HAP-1 (cell line): ENCODE results near the gene CDKL1.
"Not testable (repeated sequence)": the region's sequence is repeated elsewhere in the genome, so short reads cannot be mapped to it uniquely, and the experiment has no call there.

Source experiments
- DNase-seq, 2 experiments: peaks; one replicate each; pipeline ENCODE4 v3.0.0-alpha.2; 2016 to 2020; ENCODE audit warnings: low spot score in 2 of 2
- H3K27me3 ChIP-seq: fragments of 250-450 bp; sonication (Bioruptor Pico); 2 replicates; pipeline ENCODE4 v1.5.1; 2020; ENCODE audit warnings: low read depth, mild to moderate bottlenecking, moderate library complexity
- H3K36me3 ChIP-seq: fragments of 250-450 bp; sonication (Bioruptor Pico); replicated peaks from 2 replicates; pipeline ENCODE4 v1.5.1; 2020; ENCODE audit warnings: mild to moderate bottlenecking
- H3K4me1 ChIP-seq: fragments of 250-450 bp; sonication (Bioruptor Pico); 2 replicates; pipeline ENCODE4 v1.5.1; 2020; ENCODE audit warnings: mild to moderate bottlenecking
- H3K4me3 ChIP-seq: fragments of 250-450 bp; sonication (Bioruptor Pico); 2 replicates; pipeline ENCODE4 v1.5.1; 2020; ENCODE audit warnings: mild to moderate bottlenecking, moderate library complexity
- H3K9me3 ChIP-seq: fragments of 250-450 bp; sonication (Bioruptor Pico); 2 replicates; pipeline ENCODE4 v1.5.1; 2020; ENCODE audit warnings: mild to moderate bottlenecking, moderate library complexity
- in situ Hi-C: fragments of 300-500 bp; cut with MboI; formaldehyde crosslinking; loops from 3 replicates; pipeline ENCODE4 v1.14.3; 2020; ENCODE audit warnings: low sequenced_read_pairs, inconsistent platforms, mixed read lengths

Gene CDKL1

DNA sequence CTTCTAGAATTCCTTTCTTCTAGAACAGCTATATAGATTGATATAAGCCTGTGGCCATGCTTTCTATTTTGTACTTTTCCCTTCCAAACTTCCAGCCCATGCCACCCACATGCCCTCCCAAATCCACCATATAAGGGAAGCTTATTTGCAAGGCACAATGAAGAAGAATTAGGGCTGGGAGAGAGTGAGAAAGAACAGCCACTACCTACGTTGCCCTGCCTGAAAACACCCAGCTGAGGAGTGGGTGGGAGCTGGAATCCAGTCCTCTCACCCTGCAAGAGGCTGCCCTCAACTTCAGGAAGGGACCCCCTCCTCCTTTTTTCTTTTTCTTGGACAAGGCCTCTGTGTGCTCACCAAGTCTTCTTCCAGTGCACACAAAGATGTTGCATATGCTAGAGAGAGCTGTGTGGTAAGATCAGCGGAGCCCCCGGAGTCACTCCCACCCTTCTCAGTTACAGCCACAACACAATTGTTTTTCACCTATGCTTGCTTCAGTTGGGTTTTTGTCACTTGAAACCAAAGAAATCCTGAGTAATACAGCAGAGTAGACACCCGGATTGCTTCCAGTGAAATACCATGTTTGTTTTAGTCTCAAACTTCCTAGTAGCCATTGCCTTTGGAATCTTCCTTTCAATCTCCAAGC, 38.8 kb downstream of the CDKL1 start:
- Histone ChIP-seq H3K36me3 (no peaks in the 10 kb centered on the region), H3K4me3 (no peak overlapping the region), H3K27me3 (no peaks in the 10 kb centered on the region), H3K4me1 (no peaks in the 10 kb centered on the region), H3K9me3 (no peaks in the 10 kb centered on the region)
- DNase-seq = no peak
- in situ Hi-C loops = no loop called here

GRCh38 chr14:50357124-50357523, 39.6 kb downstream of the CDKL1 start:
- no peaks in the 10 kb centered on the region for H3K27me3 ChIP-seq
- in situ Hi-C loops = no loop called here

GRCh38 chr14:50356283-50356682, 40.4 kb downstream of the CDKL1 start:
- in situ Hi-C loops, H3K36me3 ChIP-seq, H3K9me3 ChIP-seq, H3K27me3 ChIP-seq, DNase-seq, H3K4me1 ChIP-seq, H3K4me3 ChIP-seq: not testable (repeated sequence)

More at GRCh38 chr14:50357124-50357523, 39.6 kb downstream of the CDKL1 start:
- Histone ChIP-seq H3K4me3 (no peak overlapping the region), H3K4me1 (no peaks in the 10 kb centered on the region), H3K36me3 (no peaks in the 10 kb centered on the region), H3K9me3 (no peaks in the 10 kb centered on the region)
- no peak for DNase-seq

DNA sequence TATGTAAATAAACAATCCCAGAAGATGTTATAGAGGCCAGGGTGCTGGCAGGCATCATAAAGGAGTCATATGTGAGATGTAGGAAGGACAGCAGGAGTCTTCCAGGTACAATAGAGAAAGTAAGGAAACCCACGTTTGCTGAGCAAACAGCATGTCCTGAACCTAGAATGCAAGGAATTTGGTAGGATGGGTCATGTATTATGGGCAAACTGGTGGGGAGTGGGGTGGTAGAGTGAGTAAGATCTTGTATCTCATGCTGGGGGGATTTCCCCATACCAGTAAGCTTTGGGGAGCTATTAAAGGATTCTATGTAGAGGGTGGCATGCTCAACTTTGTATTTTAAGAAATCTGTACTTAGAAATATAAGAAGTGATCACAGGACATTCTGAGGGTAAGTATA, 41.0 kb downstream of the CDKL1 start:
- Histone ChIP-seq H3K4me1 (no peaks in the 10 kb centered on the region), H3K36me3 (no peaks in the 10 kb centered on the region), H3K27me3 (no peaks in the 10 kb centered on the region), H3K4me3 (no peak overlapping the region), H3K9me3 (no peaks in the 10 kb centered on the region)
- in situ Hi-C loops = no loop called here
- DNase-seq = no peak

- H3K36me3 ChIP-seq = no peaks in the 10 kb centered on the region
- no peak overlapping the region for H3K4me3 ChIP-seq
- H3K9me3 ChIP-seq = no peaks in the 10 kb centered on the region
- H3K27me3 ChIP-seq = no peaks in the 10 kb centered on the region
- in situ Hi-C loops = no loop called here
- H3K4me1 ChIP-seq = no peaks in the 10 kb centered on the region
- DNase-seq = no peak
Observed at GRCh38 chr14:50354527-50354926, 42.2 kb downstream of the CDKL1 start.

DNA sequence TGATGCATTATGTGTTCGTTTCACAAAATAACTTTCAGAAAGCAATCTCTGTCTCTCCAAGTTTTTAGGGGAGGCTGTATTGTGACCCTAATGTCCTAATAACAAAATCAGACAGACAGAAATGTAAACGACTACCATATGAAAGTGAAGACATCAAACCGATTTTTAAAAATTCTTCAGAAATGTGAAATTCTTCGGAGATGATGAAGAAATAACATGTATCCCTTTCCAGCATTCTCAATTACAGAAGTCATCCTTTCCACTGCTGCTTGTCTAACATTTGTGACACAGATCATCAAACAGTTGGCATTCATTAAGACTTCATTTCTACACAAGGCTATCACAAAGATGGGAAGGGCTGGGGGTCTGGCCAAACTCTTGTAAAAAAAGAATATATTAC, 43.6 kb downstream of the CDKL1 start:
- H3K4me3 ChIP-seq = no peak overlapping the region
- no peak for DNase-seq
- in situ Hi-C loops = no loop called here

DNA sequence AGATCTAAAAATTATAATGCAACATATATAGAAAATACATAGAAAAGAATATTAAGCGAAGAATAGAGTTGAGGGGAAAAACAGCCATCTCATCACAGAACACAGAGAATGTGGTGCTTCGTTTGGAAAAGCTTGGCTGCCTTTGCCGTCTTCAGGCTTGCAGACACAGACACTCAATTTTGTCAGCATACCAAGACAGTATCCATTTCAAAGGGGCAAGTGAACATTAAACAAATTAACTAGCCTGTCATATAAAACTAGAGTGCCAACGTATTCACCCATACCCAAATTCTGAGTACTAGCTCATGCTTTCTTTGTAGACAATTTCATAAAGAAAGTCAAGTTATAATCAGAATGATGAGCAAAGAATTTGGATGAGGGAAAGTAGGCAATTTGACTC, 44.1 kb downstream of the CDKL1 start:
- DNase-seq = no peak
- H3K9me3 ChIP-seq = no peaks in the 10 kb centered on the region
- no peaks in the 10 kb centered on the region for H3K36me3 ChIP-seq
- in situ Hi-C loops = no loop called here
- H3K27me3 ChIP-seq = no peaks in the 10 kb centered on the region
- no peak overlapping the region for H3K4me3 ChIP-seq
- no peaks in the 10 kb centered on the region for H3K4me1 ChIP-seq

More for the DNA sequence above, 43.6 kb downstream of the CDKL1 start:
- Histone ChIP-seq H3K9me3 (no peaks in the 10 kb centered on the region), H3K4me1 (no peaks in the 10 kb centered on the region), H3K27me3 (no peaks in the 10 kb centered on the region), H3K36me3 (no peaks in the 10 kb centered on the region)

DNA sequence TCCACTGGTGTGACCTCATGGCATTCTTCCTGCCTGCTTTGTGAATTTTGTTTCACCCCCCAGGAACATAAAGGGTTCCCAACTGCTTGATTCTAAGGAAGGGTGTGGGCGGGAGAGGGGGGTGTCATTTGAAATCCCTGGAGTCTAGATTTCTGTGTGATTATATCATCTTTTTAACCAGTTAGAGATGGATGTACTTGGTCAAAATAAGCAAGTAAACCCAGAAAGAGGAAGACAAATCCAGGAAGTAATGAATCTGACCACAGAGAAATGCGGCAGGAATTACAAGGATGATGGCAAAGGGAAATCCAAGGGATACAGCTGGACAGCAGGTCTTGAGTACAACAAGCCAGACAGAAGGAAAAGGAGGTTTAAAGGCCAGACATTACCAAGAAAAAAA, 45.7 kb downstream of the CDKL1 start:
- no peaks in the 10 kb centered on the region for H3K4me1 ChIP-seq
- no peaks in the 10 kb centered on the region for H3K9me3 ChIP-seq
- no peaks in the 10 kb centered on the region for H3K27me3 ChIP-seq
- H3K36me3 ChIP-seq = no peaks in the 10 kb centered on the region
- no peak overlapping the region for H3K4me3 ChIP-seq
- no peak for DNase-seq
- in situ Hi-C loops = no loop called here

DNA sequence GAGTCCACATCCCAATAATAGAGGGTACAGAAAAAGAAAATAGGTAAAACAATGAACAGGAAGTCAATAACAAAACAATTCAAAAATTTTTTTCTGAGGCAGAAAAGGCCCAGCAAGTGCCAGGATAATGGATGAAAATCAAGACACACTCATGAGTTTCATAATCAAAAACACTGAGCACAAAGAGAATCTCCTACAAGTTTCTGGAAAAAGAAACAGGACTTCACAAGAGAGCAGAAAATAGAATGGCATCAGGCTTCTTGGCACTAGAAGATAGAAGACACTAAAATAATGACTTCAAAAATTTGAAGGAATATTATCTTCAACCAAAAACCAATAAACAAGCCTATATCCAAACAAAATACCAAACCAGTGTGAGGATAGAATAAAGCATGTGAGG, 47.7 kb downstream of the CDKL1 start:
- Histone ChIP-seq H3K9me3 (no peaks in the 10 kb centered on the region), H3K4me1 (no peaks in the 10 kb centered on the region), H3K36me3 (no peaks in the 10 kb centered on the region; the same call in 1 of the 2 replicates), H3K27me3 (no peaks in the 10 kb centered on the region), H3K4me3 (no peak overlapping the region)
- in situ Hi-C loops = no loop called here
- no peak for DNase-seq

GRCh38 chr14:50347521-50347920, 49.2 kb downstream of the CDKL1 start:
- Histone ChIP-seq H3K36me3 (no peaks in the 10 kb centered on the region; the same call in 1 of the 2 replicates), H3K9me3 (no peaks in the 10 kb centered on the region), H3K27me3 (no peaks in the 10 kb centered on the region), H3K4me1 (no peaks in the 10 kb centered on the region), H3K4me3 (no peak overlapping the region)
- in situ Hi-C loops = no loop called here
- no peak for DNase-seq

DNA sequence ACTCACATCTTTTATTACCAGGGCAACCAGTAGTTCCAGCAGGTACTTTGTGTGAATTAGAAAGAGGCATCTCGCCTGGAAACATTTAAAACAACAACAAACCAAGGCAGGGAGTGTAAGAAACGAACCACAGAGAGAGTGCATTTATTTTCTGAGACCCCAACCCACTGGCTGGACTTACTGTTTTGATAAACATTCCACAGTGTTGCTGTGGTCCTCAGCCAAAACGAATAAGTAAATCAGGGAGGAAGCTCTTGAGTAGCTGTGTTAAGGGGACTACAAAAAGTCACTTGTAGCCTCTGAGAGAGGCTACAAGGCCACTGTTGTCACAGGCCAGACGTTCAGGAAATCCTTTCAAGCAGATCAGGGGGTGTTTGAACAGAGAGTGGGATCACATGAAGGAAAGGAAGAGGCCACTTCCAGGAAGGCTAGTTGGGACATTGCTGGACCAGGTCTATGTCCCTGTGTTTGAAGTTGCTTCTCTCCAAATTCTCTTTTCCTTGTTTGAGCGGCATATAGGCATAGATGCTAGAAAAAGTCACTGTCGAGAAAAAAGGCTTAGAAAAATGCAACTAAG, 50.7 kb downstream of the CDKL1 start:
- Histone ChIP-seq H3K4me1 (no peaks in the 10 kb centered on the region), H3K27me3 (no peaks in the 10 kb centered on the region), H3K4me3 (no peak overlapping the region), H3K36me3 (no peaks in the 10 kb centered on the region; the same call in 1 of the 2 replicates), H3K9me3 (no peaks in the 10 kb centered on the region)
- in situ Hi-C loops = no loop called here
- no peak for DNase-seq

GRCh38 chr14:50344876-50345563, 51.7 kb downstream of the CDKL1 start:
- DNase-seq = no peak
- Histone ChIP-seq H3K9me3 (no peaks in the 10 kb centered on the region), H3K36me3 (no peaks in the 10 kb centered on the region; the same call in 1 of the 2 replicates), H3K4me3 (no peak overlapping the region), H3K4me1 (no peaks in the 10 kb centered on the region), H3K27me3 (no peaks in the 10 kb centered on the region)
- in situ Hi-C loops = no loop called here

- DNase-seq = no peak
Observed at GRCh38 chr14:50344116-50344775, 52.4 kb downstream of the CDKL1 start.

DNA sequence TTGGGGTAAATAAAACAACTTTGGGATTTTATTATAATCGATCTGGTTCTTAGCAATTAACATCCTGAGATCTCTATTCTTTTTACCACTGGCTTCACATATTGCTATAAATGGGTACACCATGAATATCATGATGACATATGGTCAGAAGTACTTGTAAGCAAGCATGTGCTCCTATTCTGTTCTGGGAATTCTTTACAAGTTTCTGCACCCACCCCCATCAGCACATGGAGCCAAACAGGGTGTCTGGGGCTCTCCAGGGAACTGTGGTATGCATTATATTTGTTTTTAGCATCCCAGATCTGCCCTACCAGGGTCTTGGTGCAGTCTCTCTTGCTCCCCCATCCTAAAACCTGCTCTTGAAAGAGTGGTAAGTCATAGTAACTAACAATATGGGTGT, 53.2 kb downstream of the CDKL1 start:
- in situ Hi-C loops = no loop called here
- no peaks in the 10 kb centered on the region for H3K4me1 ChIP-seq
- H3K4me3 ChIP-seq = no peak overlapping the region
- no peak for DNase-seq
- no peaks in the 10 kb centered on the region for H3K9me3 ChIP-seq
- H3K27me3 ChIP-seq = no peaks in the 10 kb centered on the region
- H3K36me3 ChIP-seq = no peaks in the 10 kb centered on the region; the same call in 1 of the 2 replicates

More at GRCh38 chr14:50344116-50344775, 52.4 kb downstream of the CDKL1 start:
- Histone ChIP-seq H3K36me3 (no peaks in the 10 kb centered on the region; the same call in 1 of the 2 replicates), H3K4me1 (no peaks in the 10 kb centered on the region), H3K9me3 (no peaks in the 10 kb centered on the region), H3K4me3 (no peak overlapping the region), H3K27me3 (no peaks in the 10 kb centered on the region)
- in situ Hi-C loops = no loop called here
